Endothelial cell of umbilical vein (primary cell): ENCODE measurements around the gene RBPJ. TPM values are rescaled to one million over a fixed set of nuclear protein-coding genes. Genes with fewer than 3 reads are reported as not detected.

ENCODE experiments used
- BruUV-seq: library from RNA; stranded (reverse); fragments of 400-500 nt; replicated peaks from 2 replicates; lab custom pipeline; 2021; lab: Mats Ljungman, UMichigan
- CTCF ChIA-PET: fragments of 300-600, 350-600 bp; sonication (Branson Sonifier 250); formaldehyde crosslinking; loops from one replicate; lab custom pipeline; 2021; ENCODE audit warnings: antibody characterized with exemption, inconsistent platforms; lab: Charles Lee
- POLR2A ChIA-PET: fragments of 300-600, 350-600 bp; sonication (Branson Sonifier 250); formaldehyde crosslinking; loops from one replicate; lab custom pipeline; 2021; ENCODE audit warnings: antibody characterized with exemption, inconsistent platforms; lab: Charles Lee
- DNase-seq: peaks from one replicate; pipeline ENCODE4 v3.0.0-alpha.2; 2011; ENCODE audit warnings: low read depth, low spot score
- FAIRE-seq: peaks from 2 replicates; lab custom pipeline; 2011; peaks lifted over from hg19 to GRCh38; lab: Jason Lieb, UNC
- H2AFZ ChIP-seq: 2 replicates; pipeline ENCODE4 v1.6.0; 2012; ENCODE audit warnings: low read depth, low read length, control low read depth, inconsistent platforms
- H3K27ac ChIP-seq: 2 replicates; pipeline ENCODE4 v1.5.1; 2011; ENCODE audit warnings: low read depth, mild to moderate bottlenecking, control low read depth, low read length, moderate library complexity; ENCODE audit not compliant: insufficient read depth
- H3K27me3 ChIP-seq, 2 experiments: 2 replicates each; pipeline versions ENCODE4 v1.6.0 to v1.6.1; 2011; ENCODE audit warnings: low read length in 2 of 2, mixed read lengths in 1 of 2; ENCODE audit not compliant: control insufficient read depth in 2 of 2, insufficient read depth in 2 of 2
- H3K36me3 ChIP-seq, 2 experiments: 2 replicates in 1 of 2; 3 replicates in 1 of 2; pipeline ENCODE4 v1.5.1; 2011; ENCODE audit warnings: low read length in 2 of 2, mild to moderate bottlenecking in 1 of 2, moderate library complexity in 1 of 2; ENCODE audit not compliant: control insufficient read depth in 2 of 2, insufficient read depth in 2 of 2; ENCODE audit errors: extremely low read depth in 1 of 2
- H3K4me1 ChIP-seq: 3 replicates; pipeline ENCODE4 v1.5.1; 2011; ENCODE audit warnings: mild to moderate bottlenecking, low read length; ENCODE audit not compliant: control insufficient read depth, insufficient read depth; ENCODE audit errors: extremely low read depth
- H3K4me2 ChIP-seq: 2 replicates; pipeline ENCODE4 v1.6.1; 2011; ENCODE audit warnings: low read length, control low read depth, mixed read lengths; ENCODE audit not compliant: insufficient read depth
- H3K4me3 ChIP-seq, 3 experiments: fragments of 200-600 bp in 1 of 3; sonication (generic), shearing (Covaris generic) in 1 of 3; replicated peaks in 1 of 3; 2 replicates each; pipeline ENCODE4 v1.5.1; 2011 to 2016; ENCODE audit warnings: control low read depth in 3 of 3, low read length in 3 of 3, mild to moderate bottlenecking in 2 of 3, inconsistent platforms in 1 of 3, low read depth in 1 of 3, moderate library complexity in 1 of 3; ENCODE audit not compliant: insufficient read depth in 1 of 3
- H3K79me2 ChIP-seq: 2 replicates; pipeline ENCODE4 v1.6.0; 2012; ENCODE audit warnings: low read length, inconsistent platforms; ENCODE audit not compliant: control insufficient read depth, insufficient read depth
- H3K9ac ChIP-seq: replicated peaks from 2 replicates; pipeline ENCODE3; 2011; ENCODE audit warnings: low read length, control low read depth; ENCODE audit not compliant: insufficient read depth; ENCODE audit errors: extremely low read depth
- H3K9me1 ChIP-seq: replicated peaks from 3 replicates; pipeline ENCODE4 v1.6.0; 2011; ENCODE audit warnings: mild to moderate bottlenecking, low read length; ENCODE audit not compliant: control insufficient read depth, insufficient read depth; ENCODE audit errors: extremely low read depth
- H3K9me3 ChIP-seq: replicated peaks from 2 replicates; pipeline ENCODE4 v1.5.1; 2012; ENCODE audit warnings: low read length, inconsistent platforms; ENCODE audit not compliant: control insufficient read depth, insufficient read depth
- H4K20me1 ChIP-seq: replicated peaks from 2 replicates; pipeline ENCODE3; 2011; ENCODE audit warnings: mild to moderate bottlenecking, low read length; ENCODE audit not compliant: control insufficient read depth, insufficient read depth; ENCODE audit errors: extremely low read depth
- CTCF ChIP-seq, 2 donors: IDR thresholded peaks; 1 replicate in 1 of 2; 2 replicates in 1 of 2; pipeline ENCODE4 v1.5.1; 2011; ENCODE audit warnings: low read length in 2 of 2, mild to moderate bottlenecking in 2 of 2, moderate library complexity in 2 of 2, control low read depth in 1 of 2, inconsistent platforms in 1 of 2, low read depth in 1 of 2; ENCODE audit not compliant: insufficient read depth in 1 of 2; ENCODE audit errors: extremely low read depth in 1 of 2
- EZH2 ChIP-seq: IDR thresholded peaks from 2 replicates; pipeline ENCODE4 v1.6.1; 2012; ENCODE audit warnings: borderline replicate concordance, low read depth, mild to moderate bottlenecking, moderate library complexity, low read length, inconsistent platforms; ENCODE audit not compliant: severe bottlenecking
- FOS ChIP-seq: IDR thresholded peaks from 2 replicates; pipeline ENCODE4 v1.6.1; 2011; ENCODE audit warnings: mild to moderate bottlenecking, low read length, moderate library complexity, borderline replicate concordance; ENCODE audit not compliant: insufficient read depth
- GATA2 ChIP-seq: IDR thresholded peaks from 2 replicates; pipeline ENCODE4 v1.7.0; 2011; ENCODE audit warnings: low read depth, mild to moderate bottlenecking, moderate library complexity, mixed read lengths, low read length; ENCODE audit not compliant: insufficient read length, insufficient read depth
- JUN ChIP-seq: IDR thresholded peaks from 2 replicates; pipeline ENCODE4 v1.6.1; 2011; ENCODE audit warnings: borderline replicate concordance, low read depth; ENCODE audit not compliant: insufficient read length, insufficient read depth
- MAX ChIP-seq: IDR thresholded peaks from 2 replicates; pipeline ENCODE4 v1.6.1; 2011; ENCODE audit not compliant: insufficient read depth, insufficient read length
- MYC ChIP-seq: IDR thresholded peaks from one replicate; pipeline ENCODE4 v1.6.1; 2011; ENCODE audit warnings: mild to moderate bottlenecking, low read depth, low read length
- POLR2A ChIP-seq: IDR thresholded peaks from 2 replicates; pipeline ENCODE4 v1.6.1; 2012; ENCODE audit warnings: low read depth, mild to moderate bottlenecking, control low read depth, low read length
- POLR2AphosphoS5 ChIP-seq: IDR thresholded peaks from 2 replicates; pipeline ENCODE4 v1.6.1; 2012; ENCODE audit warnings: low read depth, mild to moderate bottlenecking, control low read depth, low read length, moderate library complexity; ENCODE audit not compliant: insufficient read depth
- dilution Hi-C: fragments of 300-500 bp; cut with MboI; formaldehyde crosslinking; loops from one replicate; pipeline ENCODE4 v1.15.0; 2019; ENCODE audit warnings: low sequenced_read_pairs; ENCODE audit not compliant: extremely low pct_ligation_motif_present
- intact Hi-C: fragments of 100-400 bp; cut with micrococcal nuclease; formaldehyde crosslinking; loops from one replicate; pipeline ENCODE4 v1.10.0; 2022
- polyA plus RNA-seq, 4 experiments: library from polyadenylated mRNA; depleted of rRNA in 3 of 4; stranded (reverse) in 3 of 4; unstranded in 1 of 4; fragments of >200 nt; gene quantifications; 2 replicates each; pipeline versions ENCODE4 v1.2.1 to v1.2.3, GENCODE V29; 2011 to 2012; ENCODE audit warnings: missing spikeins in 1 of 4
- total RNA-seq: library from RNA; stranded (reverse); gene quantifications from 2 replicates; pipeline ENCODE4 v1.2.3, GENCODE V29; 2021

RBPJ gene
- total and polyA plus RNA-seq, 2 donors (not counting 3 experiments of a cell fraction or from before 2014, with no cell fraction given): 17.0 to 42.9 TPM

- no peak for DNase-seq
- H4K20me1 ChIP-seq: no peaks in the 10 kb centered on the region
- ChIA-PET POLR2A (no interaction called here), CTCF (interaction anchor here (0.8 kb wide), 1 partner anchor 20 kb away, joined by 3 read pairs; no protein-coding TSS in a partner anchor)
- no peak overlapping the region for H2AFZ ChIP-seq
- no peaks in the 10 kb centered on the region for H3K79me2 ChIP-seq
- H3K9me1 ChIP-seq: no peaks in the 10 kb centered on the region
- no peaks in the 10 kb centered on the region for H3K36me3 ChIP-seq
- no peak for FAIRE-seq
- H3K4me2 ChIP-seq: no peak overlapping the region
- no peaks in the 10 kb centered on the region for H3K27me3 ChIP-seq
- dilution Hi-C loops (no loop called here), intact Hi-C loops (no loop called here)
- H3K4me3 ChIP-seq: no peak overlapping the region
- no peaks in the 10 kb centered on the region for H3K9me3 ChIP-seq
- no TSS peak for BruUV-seq
- H3K27ac ChIP-seq: no peak overlapping the region
- H3K9ac ChIP-seq: no peak overlapping the region
- H3K4me1 ChIP-seq: no peaks in the 10 kb centered on the region
- TF ChIP-seq CTCF (IDR thresholded peaks at IDR 0.05; ENCODE audit: extremely low read depth in 1 of 2, insufficient read depth in 1 of 2, low read depth in 1 of 2, low read length in 2 of 2): no peak
These were observed 10.6 kb upstream of the RBPJ start for GRCh38 chr4:26310264-26310663.

GRCh38 chr4:26311633-26312032 is 9.2 kb upstream of the RBPJ start:
- Histone ChIP-seq H2AFZ (no peak overlapping the region), H3K36me3 (no peaks in the 10 kb centered on the region), H3K9ac (no peak overlapping the region), H4K20me1 (no peaks in the 10 kb centered on the region), H3K4me1 (no peaks in the 10 kb centered on the region), H3K27me3 (no peaks in the 10 kb centered on the region), H3K27ac (no peak overlapping the region), H3K9me3 (no peaks in the 10 kb centered on the region), H3K79me2 (no peaks in the 10 kb centered on the region), H3K9me1 (no peaks in the 10 kb centered on the region), H3K4me3 (no peak overlapping the region), H3K4me2 (no peak overlapping the region)
- intact Hi-C loops: no loop called here
- DNase-seq (no peak), FAIRE-seq (no peak)
- TF ChIP-seq MYC: no peak
- TF ChIP-seq CTCF (IDR thresholded peaks at IDR 0.05; ENCODE audit: extremely low read depth in 1 of 2, insufficient read depth in 1 of 2, low read depth in 1 of 2, low read length in 2 of 2): no peak
- no peak for TF ChIP-seq MAX
- TF ChIP-seq EZH2: no peak
- no peak for TF ChIP-seq POLR2A
- TF ChIP-seq POLR2AphosphoS5: no peak
- TF ChIP-seq GATA2: no peak
- no peak for TF ChIP-seq JUN
- no peak for TF ChIP-seq FOS
- POLR2A ChIA-PET: no interaction called here
- dilution Hi-C loops: no loop called here
- CTCF ChIA-PET: interaction anchor here (1.1 kb wide), 1 partner anchor 19 kb away, joined by 5 read pairs; no protein-coding TSS in a partner anchor
- no TSS peak for BruUV-seq
